BE2C (cell line): ENCODE data around the gene C1QTNF5.

Experiments
- DNase-seq: peaks from one replicate; pipeline ENCODE4 v3.0.0-alpha.2; 2020
- H3K27me3 ChIP-seq: fragments of 250-450 bp; sonication (Bioruptor Pico); 2 replicates; pipeline ENCODE4 v1.5.1; 2020; ENCODE audit warnings: mild to moderate bottlenecking
- H3K36me3 ChIP-seq: fragments of 250-450 bp; sonication (Bioruptor Pico); 2 replicates; pipeline ENCODE4 v1.5.1; 2020; ENCODE audit warnings: mild to moderate bottlenecking
- H3K4me1 ChIP-seq: fragments of 250-450 bp; sonication (Bioruptor Pico); 2 replicates; pipeline ENCODE4 v1.5.1; 2020
- H3K4me3 ChIP-seq: 2 replicates; pipeline ENCODE4 v1.5.1; 2011; ENCODE audit warnings: low read depth, low read length
- H3K9me3 ChIP-seq: fragments of 250-450 bp; sonication (Bioruptor Pico); 2 replicates; pipeline ENCODE4 v1.5.1; 2020
- TF ChIP-seq, protein P1 (sequence below): IDR thresholded peaks from 2 replicates; pipeline ENCODE4 v1.5.1; 2012; ENCODE audit warnings: mild to moderate bottlenecking, low read depth, low read length

Gene C1QTNF5

GRCh38 chr11:119316729-119317591 lies 23.7 kb downstream of the C1QTNF5 start, which contains the start of gene MCAM:
TSS of gene MCAM (minus strand) at chr11:119317130. CDS start at chr11:119317101, 29 bp downstream.
- peaks cover 16% of the 10 kb centered on the region for H3K4me1 ChIP-seq
- TF ChIP-seq, protein P1, sequence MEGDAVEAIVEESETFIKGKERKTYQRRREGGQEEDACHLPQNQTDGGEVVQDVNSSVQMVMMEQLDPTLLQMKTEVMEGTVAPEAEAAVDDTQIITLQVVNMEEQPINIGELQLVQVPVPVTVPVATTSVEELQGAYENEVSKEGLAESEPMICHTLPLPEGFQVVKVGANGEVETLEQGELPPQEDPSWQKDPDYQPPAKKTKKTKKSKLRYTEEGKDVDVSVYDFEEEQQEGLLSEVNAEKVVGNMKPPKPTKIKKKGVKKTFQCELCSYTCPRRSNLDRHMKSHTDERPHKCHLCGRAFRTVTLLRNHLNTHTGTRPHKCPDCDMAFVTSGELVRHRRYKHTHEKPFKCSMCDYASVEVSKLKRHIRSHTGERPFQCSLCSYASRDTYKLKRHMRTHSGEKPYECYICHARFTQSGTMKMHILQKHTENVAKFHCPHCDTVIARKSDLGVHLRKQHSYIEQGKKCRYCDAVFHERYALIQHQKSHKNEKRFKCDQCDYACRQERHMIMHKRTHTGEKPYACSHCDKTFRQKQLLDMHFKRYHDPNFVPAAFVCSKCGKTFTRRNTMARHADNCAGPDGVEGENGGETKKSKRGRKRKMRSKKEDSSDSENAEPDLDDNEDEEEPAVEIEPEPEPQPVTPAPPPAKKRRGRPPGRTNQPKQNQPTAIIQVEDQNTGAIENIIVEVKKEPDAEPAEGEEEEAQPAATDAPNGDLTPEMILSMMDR = no peak
- no peaks in the 10 kb centered on the region for H3K36me3 ChIP-seq
- peak; percentile 69 for DNase-seq
- no peaks in the 10 kb centered on the region for H3K27me3 ChIP-seq
- H3K9me3 ChIP-seq = no peaks in the 10 kb centered on the region
- peak within 1 kb of the TSS; percentile 72 for H3K4me3 ChIP-seq

DNA sequence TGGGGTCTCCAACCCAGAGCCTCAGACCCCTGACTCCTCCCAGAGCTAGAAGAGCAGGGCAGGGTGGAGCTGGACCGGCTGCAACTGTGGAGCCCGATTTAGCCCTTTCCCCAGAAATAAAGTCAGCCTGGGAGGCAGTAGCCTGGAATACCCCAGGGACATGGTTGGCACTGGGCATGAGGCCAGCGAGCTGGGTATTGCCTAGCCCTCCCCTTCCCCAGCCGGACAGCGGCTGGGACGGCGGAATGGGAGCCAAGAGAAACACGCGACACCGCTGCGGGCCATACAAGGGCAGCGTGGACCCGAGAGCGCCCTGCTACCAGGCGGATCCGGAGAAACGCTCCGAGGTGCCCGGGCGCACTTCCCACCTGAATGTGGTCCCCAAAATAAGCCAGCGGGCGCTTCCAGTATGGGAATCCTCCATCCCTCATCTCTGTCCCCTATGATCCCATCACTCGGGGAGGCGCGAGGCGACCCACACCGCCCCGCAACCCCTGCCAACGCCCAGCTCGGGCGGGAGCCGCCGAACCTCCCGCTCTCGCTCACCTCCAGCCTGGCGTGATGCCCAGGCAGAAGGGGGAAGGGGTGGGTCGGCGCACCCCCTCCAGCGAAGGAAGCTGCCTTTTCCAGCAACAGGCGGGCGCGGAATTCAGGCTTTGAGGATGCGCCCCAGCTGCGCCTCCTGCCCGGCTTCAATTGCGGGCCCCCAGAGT lies 24.5 kb downstream of the C1QTNF5 start:
- Histone ChIP-seq H3K4me1 (peaks cover 16% of the 10 kb centered on the region), H3K9me3 (no peaks in the 10 kb centered on the region), H3K4me3 (peak overlapping the region; percentile 72), H3K27me3 (no peaks in the 10 kb centered on the region), H3K36me3 (no peaks in the 10 kb centered on the region)
- TF ChIP-seq, protein P1 = no peak
- peak; percentile 74 for DNase-seq

DNA sequence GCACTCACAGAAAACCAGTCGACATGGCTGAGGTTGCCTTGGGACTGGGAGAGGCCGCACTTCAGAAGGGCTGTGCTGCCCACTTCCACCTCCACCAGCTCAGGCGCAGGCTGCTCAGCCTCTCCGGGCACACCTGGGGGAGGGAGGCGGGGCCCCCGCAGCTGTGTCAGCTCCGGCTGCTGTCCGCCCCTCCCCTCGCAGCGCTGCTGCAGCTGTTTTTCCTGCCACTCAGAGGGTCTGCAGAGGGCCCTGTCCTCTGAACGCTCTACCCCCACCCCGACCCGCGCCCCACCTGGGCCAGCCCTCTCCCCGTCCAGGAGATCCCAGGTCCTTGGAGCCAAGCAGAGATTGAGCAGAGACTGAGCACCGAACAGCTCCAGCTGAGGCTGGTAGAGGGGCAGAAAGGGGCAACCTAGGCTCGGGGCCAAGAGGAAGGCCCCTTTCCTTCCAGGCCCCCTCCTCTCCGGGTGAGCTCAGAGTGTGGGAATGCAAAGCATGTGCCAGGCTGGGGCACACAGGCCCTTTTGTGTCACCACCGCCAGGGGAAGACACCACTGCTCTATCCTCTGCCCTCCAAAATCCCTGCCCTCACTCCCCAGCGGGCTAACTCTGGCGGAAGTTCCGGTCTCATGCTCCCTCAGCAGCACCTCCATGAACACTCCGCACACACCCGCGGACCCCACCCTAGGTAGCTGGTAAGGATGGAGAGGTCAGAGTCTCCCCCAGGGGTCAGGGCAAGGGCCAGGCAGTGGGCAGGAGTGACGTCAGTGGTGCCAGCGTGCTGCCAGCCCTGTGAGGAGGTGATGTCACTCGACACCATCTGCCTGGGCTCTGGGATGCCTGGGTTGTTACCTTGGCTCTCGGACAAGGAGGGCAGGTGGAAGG lies 25.3 kb downstream of the C1QTNF5 start:
- DNase-seq = no peak
- H3K9me3 ChIP-seq = no peaks in the 10 kb centered on the region
- H3K27me3 ChIP-seq = no peaks in the 10 kb centered on the region
- TF ChIP-seq, protein P1 = no peak
- H3K4me1 ChIP-seq = peaks cover 16% of the 10 kb centered on the region
- no peaks in the 10 kb centered on the region; the same call in 1 of the 2 replicates for H3K36me3 ChIP-seq
- peak overlapping the region; percentile 72 for H3K4me3 ChIP-seq

- no peak for DNase-seq
- Histone ChIP-seq H3K9me3 (no peaks in the 10 kb centered on the region), H3K4me3 (no peak overlapping the region), H3K36me3 (peaks cover 4% of the 10 kb centered on the region; the same call in 1 of the 2 replicates), H3K4me1 (peaks cover 16% of the 10 kb centered on the region), H3K27me3 (no peaks in the 10 kb centered on the region)
- TF ChIP-seq, protein P1 = no peak
These were observed 26.0 kb downstream of the C1QTNF5 start for GRCh38 chr11:119314726-119315125.

- no peaks in the 10 kb centered on the region for H3K9me3 ChIP-seq
- H3K4me3 ChIP-seq = no peak overlapping the region
- TF ChIP-seq, protein P1 = no peak
- H3K36me3 ChIP-seq = peaks cover 12% of the 10 kb centered on the region; the same call in 1 of the 2 replicates
- no peak for DNase-seq
- no peaks in the 10 kb centered on the region for H3K27me3 ChIP-seq
- no peaks in the 10 kb centered on the region; the same call in 1 of the 2 replicates for H3K4me1 ChIP-seq
These were observed 30.0 kb downstream of the C1QTNF5 start for GRCh38 chr11:119310682-119311052.
